DMS 273 (cell line): Measurements from ENCODE around the gene COL18A1.

Source experiments
- DNase-seq: peaks from one replicate; lab custom pipeline; 2025; ENCODE audit not compliant: unreplicated experiment; lab: John Stamatoyannopoulos, UW

COL18A1 gene

DNA sequence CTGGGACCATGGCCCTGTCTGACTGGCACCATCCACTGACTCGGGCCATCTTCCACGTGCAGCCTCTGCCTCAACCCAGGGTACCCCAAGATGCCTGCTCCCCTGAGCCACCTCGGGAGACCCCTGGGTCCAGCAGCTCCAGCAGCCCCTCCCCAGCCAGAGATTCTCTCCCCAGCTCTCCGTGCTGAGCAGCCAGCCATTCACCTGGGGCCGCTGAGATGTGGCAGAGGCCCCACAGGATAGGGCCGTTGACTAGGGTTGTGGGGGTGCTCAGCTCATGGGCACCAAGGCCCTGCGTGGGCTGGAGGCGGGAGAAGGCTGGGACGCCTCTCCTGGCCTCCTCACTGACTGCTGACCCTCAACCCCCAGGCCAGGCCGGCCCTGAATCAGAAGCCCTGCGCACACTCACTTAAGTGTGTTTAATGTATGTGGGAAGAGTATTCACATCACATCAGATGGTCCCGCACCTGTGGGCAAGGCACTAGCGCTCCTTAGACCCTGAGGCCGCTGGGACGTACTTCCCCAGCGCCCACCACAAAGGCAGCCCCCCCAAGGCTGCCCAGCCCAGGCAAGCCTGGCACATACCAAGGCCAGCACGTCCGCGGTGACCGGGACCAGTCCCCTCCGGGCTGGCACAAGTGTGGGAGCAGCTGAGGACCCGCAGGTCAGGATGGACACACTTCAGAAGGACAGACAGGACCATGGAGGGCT is 109.5 kb downstream of the COL18A1 start:
- DNase-seq = no peak

DNA sequence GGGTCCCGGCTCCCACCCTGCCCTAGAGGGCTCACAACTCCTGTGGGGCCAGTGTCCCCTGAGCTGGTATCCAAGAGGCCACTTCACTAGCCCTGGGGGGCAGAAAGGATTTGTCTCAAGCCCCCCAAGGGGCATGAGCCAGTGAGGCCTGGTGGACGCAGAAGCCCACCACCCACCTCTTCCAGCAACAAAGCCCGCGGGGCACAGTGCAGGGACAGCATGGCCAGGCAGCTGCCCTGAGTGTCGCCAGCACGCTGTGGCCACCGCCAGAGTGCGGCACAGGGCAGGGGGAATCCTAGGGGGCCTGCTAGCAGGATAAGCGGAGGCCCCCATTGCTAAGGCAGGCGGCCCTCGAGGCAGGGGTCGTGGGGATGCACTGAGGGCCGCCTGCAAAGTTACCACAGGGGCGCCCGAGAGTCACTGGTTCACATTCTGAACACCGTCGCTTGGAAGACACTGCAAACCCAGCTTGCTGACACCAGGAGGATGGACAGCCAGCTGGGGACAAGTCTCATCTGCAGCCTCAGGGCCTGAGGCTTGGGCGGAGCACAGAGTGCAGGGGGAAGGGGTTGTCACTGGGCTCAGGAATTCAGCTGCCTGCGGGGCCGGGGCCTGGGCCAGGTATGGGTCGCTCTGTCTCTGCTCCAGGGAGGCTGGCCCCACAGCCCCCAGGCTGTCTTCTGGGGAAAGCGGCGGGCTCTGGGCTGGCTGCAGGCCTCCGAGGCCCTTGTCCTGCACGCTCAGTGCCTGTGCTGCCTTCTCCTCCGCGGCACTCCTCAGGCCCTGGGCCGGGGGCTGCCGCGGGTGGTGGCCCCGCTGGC is 110.5 kb downstream of the COL18A1 start:
- DNase-seq = no peak

DNA sequence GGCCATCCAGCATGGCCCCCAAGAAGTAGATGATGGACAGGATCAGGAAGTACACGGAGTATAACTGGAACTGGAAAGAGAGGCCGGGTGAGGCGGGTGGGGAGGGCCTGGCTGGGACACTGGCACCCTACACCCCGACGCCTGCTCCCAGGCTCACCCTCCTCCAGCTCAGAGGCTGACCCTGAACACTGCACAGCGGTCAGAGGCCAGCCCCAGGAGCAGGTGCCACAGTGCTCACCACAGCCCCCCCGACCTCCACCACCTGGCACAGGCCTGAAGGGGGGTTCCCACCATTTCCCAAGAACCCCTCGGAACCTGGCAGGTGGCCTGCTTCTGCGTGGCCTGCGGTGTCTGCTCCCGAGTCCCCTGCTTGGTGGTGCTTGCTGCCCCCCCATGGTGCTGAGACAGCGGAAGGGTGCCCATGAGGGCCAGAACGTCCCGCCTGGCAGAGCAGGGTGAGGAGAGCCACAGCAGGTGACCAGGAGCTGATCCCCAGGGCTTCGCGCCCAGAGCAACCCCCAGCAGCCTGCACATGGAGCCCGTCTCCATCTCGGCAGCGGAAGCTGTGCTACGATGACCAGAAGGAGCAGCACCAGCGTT is 111.2 kb downstream of the COL18A1 start:
- DNase-seq = no peak

DNA sequence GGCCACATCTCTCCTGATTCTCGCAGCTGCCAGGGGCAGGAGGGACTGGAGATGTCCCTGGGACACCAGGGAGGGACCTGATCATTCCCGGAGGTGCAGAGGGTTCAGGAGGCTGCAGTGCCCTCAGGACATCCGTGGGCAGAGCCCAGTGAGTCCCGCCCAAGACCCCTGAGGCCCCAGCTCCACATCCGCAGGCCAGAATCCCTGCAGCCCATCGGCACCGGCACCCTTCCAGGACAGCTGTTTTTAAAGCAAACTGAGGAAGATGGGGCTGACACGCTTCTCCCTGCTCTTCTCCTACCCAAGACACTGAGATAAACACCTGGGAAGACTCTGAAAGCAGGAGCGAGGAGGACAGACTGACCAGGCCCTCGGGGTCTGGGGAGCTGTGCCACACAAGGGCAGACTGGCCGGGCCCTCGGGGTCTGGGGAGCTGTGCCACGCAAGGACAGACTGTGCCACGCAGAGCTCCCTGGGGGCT is 111.7 kb downstream of the COL18A1 start:
- DNase-seq = no peak

DNA sequence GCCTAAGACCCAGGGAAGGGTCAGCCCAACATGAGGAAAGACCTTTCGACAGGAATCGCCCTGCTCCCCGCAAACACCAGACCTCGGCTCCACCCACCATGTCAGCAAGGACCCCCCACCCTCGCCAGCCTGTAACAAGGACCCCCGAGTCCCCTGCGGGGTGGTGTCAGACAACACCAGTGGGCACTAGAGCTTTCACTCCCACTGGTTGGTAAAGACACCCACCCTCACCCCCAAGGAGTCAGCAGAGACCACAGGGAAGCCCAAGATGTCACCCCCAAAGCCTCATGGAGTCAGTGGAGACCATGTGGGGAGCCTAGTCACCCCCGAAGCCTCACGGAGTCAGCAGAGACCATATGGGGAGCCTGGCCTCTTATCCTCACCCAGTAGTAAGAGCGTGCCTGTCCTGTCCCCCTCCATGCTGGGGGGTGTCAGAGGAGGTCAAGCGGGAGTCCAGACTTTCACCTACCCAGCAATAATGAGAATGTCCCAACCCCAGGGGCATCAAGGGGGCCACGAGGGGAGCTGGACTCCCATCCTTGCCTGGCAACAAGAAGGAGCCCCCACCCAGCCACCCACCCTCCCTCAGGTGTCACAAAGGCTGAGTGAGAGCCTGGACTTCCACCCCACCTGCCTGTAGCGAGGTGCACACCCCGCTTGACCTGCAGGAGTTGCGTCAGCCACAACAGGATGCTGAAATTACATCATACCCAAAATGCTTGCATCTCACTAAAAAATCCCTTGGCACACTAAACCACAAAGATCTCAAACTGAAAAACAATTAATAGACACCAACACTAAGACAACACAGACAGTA is 112.5 kb downstream of the COL18A1 start:
- no peak for DNase-seq

DNA sequence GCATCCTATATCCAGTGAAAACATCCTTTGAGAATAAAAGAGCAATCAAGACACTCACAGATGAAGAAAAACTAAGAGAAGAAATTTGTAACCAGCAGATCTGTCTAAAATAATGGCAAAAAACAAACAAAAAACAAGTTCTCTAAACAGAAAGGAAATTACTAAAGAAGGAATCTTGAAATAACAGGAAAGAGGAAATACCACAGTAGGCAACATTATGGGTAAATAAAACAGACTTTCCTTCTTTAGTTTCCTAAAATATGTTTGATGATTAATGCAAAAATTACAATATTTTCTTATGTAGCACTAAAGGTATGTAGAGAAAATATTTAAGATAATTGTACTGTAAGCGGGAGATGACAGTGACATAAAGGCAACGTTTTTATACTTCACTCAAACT is 113.8 kb downstream of the COL18A1 start:
- DNase-seq = no peak

DNA sequence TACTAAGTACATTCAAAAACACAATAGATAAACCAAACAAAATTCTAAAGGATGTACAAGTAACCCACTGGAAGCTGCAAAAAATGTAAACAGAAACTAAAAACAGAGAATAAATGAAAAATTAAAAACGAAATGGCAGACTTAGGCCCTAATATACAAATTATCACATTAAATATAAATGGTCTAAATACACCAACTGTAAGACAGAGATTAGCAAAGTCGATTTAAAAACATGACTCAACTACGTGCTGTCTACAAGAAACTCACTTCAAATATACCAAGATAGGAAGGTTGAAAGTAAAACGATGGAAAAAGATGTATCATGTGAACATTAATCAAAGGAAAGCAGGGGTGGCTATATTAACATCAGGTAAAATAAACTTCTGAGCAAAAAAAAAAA is 114.2 kb downstream of the COL18A1 start:
- no peak for DNase-seq

DNA sequence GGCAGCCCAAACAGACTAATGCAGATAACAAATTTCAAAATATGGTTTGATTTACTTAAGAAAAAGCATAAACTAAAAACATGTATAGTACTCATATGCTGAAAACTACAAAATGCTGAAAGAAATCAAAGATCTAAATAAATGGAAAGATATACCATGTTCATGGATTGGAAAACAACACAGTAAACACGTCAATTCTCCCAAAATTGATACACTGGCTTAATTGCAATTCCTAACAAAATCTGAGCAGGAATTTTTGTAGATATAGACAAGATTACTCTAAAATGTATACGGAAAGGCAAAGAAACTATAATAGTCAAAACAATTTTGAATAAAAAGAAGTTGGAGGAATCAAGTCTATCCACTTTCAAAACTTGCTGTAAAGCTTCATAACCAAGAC is 116.3 kb downstream of the COL18A1 start:
- no peak for DNase-seq

DNA sequence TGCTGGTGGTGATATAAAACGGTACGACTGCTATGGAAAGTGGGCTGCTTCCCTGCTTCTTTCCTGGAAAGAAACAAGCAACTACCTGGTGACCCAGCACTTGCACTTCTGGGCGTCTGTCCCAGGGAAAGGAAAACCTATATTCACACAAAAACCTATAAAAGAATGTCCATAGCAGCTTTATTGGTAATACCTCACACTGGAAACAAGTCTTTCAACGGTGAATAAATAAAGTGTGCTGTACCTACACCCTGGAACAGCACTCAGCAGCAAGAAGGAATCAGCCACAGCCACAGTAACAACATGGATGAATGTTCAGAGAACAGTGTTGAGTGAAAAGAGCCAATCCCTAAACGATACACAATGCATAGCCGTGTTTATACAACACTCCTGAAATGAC is 117.4 kb downstream of the COL18A1 start:
- DNase-seq = no peak

DNA sequence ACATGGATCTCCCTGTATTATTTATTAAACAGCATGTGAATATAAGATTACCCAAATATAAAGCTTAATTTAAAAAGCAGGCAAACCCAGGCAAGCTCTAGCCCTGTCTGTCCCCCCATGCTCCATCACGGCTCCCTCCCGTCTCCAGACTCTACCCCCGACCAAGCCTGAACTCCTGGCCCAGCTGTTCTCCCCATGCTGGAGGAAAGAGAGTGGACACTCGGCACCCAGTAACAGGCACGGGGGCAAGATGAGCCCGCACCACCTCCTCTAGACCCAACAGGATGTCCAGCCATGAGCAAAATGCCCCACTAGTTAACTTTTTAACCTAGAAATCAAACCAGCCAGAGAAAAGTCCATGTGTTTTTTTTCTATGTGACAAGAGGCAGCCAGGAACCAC is 118.0 kb downstream of the COL18A1 start:
- no peak for DNase-seq

DNA sequence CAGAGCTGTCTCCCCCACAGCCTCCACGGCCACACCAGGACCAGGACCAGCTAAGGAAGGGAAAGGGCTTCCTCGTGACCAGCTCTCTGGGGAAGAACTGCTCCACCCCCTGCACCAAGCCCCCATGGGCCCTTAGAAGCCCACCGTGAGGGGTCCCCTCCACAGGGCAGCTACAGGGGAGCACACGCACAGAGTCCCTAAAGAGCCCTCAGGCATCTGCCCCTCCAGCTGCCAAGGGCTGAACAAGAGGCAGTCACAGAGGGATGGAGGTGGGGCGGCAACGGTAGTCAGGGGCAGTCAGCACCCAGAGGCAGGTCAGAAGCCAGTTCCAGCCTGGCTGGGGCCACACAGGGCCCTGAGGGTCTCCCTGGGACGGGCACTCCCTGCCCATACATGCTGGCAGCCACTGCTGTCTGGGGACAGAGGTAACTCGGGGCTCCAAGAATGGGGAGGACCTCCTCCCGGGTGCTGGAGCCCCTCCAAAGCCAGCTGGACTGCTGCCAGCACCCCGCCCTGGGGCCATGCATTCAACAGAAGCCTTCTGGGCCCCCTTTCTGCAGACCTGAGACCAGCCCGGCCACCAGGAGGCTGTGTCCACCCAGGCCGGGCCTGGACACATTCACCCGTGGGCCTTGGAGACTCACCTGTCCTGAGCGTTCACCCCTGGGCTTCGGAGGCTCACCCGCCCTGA is 118.6 kb downstream of the COL18A1 start:
- DNase-seq = no peak

DNA sequence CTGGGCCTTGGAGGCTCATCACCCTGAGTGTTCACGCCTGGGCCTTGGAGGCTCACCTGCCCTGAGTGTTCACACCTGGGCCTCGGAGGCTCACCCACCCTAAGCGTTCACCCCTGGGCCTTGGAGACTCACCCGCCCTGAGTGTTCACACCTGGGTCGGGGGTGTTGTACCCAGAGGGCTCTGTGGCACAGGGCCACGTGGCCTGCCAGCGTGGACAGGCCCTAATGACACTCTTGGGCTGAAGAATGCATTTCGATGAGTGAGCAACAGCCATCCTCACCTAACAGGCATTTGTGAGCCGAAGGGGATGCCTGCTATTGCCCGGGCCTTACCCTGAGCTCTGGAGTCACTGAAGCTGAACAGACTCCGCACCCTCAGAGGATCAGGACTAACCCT is 119.8 kb downstream of the COL18A1 start:
- no peak for DNase-seq

DNA sequence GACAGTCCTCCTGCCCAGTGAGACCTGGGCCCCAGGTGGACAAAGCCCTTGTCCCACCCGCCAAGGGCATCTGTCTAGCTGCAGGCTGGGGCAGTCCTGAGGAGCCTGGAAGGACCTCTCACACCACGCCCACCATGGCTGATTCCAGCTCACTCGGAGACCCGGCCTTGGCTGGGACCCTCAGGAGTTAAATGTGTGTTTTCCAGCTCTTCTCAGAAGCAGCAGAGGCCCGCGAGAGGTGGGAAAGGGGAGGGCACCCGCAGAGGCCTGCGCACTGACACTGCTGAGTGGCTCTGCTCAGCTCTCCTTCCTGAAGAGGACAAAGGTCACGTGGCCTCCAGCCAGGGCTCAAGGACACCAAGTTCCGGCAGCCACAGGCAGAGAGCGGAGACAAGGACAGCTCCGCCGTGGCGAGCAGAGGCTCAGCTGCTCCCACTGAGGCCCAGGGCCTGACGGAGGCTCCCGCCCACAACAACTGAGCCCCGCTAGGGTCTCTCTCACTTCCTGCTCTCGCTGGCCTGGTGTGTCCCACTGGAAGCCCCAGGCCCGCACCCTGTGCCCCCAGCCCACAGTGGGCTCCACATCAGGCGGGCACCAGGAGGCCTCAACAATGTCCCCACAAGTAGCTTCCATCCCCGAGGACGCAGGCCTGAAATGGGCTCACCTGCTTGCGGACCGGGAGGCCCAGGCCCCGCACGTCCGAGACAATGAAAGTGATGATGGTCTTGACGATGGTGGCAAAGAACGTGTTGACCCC is 120.4 kb downstream of the COL18A1 start:
- DNase-seq = no peak

DNA sequence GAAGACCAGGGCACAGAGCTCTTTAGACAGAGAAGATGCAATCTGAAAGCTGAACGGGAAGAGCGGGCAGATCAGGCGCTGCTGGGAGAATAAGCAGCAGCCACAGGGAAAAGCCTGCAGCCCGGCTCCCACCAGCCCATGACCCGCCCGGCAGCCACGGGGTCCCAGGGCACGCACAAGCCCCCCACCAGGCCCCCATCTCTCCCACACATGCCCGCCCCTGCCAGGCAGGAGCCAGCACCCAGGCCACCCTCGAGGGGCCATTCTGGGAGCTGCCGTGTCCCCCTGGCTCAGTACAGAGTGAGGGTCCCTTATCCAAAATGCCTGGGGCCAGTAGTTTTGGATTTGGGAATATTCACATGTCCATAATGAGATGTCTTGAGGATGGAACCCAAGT is 120.9 kb downstream of the COL18A1 start:
- no peak for DNase-seq

DNA sequence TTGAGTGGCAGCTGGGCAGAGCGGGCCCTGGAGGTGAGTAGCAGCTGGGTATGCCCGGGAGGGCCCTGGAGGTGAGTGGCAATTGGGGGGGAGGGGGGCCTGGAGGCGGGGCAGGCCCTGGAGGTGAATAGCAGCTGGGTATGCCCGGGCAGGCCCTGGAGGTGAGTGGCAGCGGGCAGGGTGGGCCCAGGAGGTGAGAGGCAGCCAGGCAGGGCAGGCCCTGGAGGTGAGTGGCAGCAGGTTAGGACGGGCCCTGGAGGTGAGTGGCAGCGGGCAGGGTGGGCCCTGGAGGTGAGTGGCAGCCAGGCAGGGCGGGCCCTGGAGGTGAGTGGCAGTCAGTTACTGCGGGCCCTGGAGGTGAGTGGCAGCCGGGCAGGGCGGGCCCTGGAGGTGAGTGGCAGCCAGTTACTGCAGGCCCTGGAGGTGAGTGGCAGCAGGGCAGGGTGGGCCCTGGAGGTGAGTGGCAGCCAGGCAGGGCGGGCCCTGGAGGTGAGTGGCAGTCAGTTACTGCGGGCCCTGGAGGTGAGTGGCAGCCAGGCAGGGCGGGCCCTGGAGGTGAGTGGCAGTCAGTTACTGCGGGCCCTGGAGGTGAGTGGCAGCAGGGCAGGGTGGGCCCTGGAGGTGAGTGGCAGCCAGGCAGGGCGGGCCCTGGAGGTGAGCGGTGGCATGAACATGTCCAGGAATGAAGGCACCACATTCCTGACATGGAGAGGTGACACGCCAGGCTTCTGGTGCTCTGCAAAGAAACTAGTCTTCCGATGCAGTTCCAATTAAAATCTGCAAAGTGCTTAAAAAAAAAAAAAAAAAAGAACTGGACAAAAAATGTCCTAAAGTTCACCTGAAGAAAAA is 122.4 kb downstream of the COL18A1 start:
- DNase-seq = peak; percentile 21

DNA sequence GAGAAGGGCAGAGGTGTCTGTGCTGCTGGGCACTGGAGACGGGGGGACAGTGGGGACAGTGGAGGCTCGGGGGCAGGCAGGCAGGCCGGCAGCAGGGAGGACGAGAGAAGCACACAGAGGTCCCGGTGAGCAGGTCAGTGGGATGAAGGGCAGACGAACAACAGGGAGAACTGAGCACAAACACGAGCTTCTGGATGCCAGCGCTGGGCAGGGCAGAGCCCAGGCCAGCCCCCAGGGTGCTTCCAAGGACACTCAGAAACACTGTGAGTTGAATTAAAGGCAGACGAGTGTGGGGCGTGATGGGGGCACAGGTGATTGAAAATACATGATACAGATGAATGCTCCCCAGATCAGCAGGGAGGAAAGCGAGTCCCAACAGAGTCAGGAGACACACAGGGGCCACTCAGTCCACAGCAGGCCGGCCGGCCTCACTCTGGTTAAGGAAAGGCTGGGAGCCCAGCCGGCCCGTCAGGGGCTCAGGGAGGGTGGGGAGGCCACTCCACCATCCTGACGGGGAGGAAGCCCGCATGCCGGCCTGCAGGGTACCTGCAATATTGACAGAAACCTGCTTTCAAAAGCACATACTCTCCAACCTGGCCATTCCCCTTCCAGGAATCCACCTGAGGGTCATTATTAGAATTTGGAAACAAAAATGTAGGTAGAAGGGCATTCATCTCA is 123.2 kb downstream of the COL18A1 start:
- DNase-seq = no peak

DNA sequence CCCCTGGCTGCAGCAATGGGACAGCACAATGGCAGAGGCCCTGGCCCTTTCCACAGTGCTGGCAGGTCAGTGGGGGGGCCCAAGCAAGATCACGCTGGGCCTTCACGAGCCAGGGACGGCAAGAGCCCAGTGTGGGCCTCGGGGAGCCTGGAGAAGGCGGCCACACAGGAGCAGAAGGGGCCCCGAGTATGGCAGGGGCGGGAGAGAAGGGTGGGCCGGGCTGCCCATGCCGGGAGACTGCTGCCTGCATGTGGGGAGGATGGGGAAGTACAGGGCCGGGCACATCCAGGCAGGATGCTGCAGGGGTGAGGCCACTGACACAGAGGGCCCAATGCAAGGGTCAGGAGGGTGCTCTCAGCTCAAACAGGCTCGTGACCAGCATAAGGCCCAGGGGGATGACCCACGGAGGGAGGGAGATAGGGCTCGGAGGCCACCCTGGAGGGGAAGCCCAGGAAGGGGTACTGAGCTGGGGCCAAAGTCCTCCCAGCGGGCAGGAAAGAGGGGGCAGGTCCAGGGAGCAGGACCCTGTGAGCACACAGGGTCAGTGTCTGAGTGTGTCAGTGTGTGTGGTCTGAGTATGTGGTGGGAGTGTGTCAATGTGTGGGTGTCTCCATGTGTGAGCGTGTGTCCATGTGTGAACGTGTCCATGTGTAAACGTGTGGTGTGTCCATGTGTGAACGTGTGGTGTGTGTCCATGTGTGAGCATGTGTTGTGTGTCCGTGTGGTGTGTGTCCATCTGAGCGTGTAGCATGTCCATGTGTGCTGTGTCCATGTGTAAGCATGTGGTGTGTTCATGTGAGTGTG is 124.2 kb downstream of the COL18A1 start:
- DNase-seq = no peak
